ENCODE results near the gene C1orf232.
A peak's percentile ranks its signal among the peaks of the same experiment; 100 is the strongest.

Gene C1orf232

GRCh38 chr1:26132128-26132833 lies 36.5 kb downstream of the C1orf232 start:
- peaks cover 29% of the 10 kb centered on the region for H3K9me3 Mint-ChIP-seq
- no peak for DNase-seq
- peaks cover 16% of the 10 kb centered on the region for H3K4me1 Mint-ChIP-seq
- H3K36me3 Mint-ChIP-seq (ENCODE audit: low read depth) = peaks cover 6% of the 10 kb centered on the region
- TF ChIP-seq, protein P1, sequence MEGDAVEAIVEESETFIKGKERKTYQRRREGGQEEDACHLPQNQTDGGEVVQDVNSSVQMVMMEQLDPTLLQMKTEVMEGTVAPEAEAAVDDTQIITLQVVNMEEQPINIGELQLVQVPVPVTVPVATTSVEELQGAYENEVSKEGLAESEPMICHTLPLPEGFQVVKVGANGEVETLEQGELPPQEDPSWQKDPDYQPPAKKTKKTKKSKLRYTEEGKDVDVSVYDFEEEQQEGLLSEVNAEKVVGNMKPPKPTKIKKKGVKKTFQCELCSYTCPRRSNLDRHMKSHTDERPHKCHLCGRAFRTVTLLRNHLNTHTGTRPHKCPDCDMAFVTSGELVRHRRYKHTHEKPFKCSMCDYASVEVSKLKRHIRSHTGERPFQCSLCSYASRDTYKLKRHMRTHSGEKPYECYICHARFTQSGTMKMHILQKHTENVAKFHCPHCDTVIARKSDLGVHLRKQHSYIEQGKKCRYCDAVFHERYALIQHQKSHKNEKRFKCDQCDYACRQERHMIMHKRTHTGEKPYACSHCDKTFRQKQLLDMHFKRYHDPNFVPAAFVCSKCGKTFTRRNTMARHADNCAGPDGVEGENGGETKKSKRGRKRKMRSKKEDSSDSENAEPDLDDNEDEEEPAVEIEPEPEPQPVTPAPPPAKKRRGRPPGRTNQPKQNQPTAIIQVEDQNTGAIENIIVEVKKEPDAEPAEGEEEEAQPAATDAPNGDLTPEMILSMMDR (IDR thresholded peaks at IDR 0.05) = no peak
- H3K4me3 Mint-ChIP-seq = no peak overlapping the region
- H3K27ac Mint-ChIP-seq = no peak overlapping the region
- H3K27me3 Mint-ChIP-seq (ENCODE audit: low read depth, poor library complexity) = peaks cover 12% of the 10 kb centered on the region

DNA sequence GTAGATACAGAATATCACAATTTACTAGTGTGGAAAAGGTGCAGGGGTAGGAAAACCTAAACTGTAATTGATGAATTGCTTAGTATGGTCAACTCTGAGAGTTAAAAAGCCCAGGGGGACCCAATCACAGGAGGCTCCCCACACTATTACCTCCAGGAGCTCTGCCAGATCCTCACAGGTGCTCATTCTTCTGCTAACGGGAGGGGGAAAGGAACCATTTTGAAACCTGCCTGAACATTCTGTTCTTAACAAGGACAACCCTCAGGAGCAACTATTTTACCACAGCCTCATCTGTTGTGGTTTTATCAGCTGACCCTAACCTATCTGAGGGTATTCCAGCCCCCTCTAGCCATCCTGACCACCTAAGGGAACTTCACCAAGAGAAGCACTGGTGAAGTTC lies 38.1 kb downstream of the C1orf232 start:
- Mint-ChIP-seq H3K9me3 (peaks cover 24% of the 10 kb centered on the region), H3K27me3 (ENCODE audit: low read depth, poor library complexity) (peaks cover 12% of the 10 kb centered on the region), H3K4me3 (no peak overlapping the region), H3K4me1 (peaks cover 27% of the 10 kb centered on the region), H3K27ac (no peak overlapping the region), H3K36me3 (ENCODE audit: low read depth) (peaks cover 6% of the 10 kb centered on the region)
- TF ChIP-seq, protein P1 (IDR thresholded peaks at IDR 0.05) = no peak
- DNase-seq = no peak

GRCh38 chr1:26129778-26130177 lies 39.0 kb downstream of the C1orf232 start:
- TF ChIP-seq, protein P1 (IDR thresholded peaks at IDR 0.05) = no peak
- Mint-ChIP-seq H3K36me3 (ENCODE audit: low read depth) (peaks cover 6% of the 10 kb centered on the region), H3K27me3 (ENCODE audit: low read depth, poor library complexity) (peaks cover 12% of the 10 kb centered on the region), H3K4me1 (peaks cover 29% of the 10 kb centered on the region), H3K27ac (no peak overlapping the region), H3K4me3 (no peak overlapping the region), H3K9me3 (peaks cover 16% of the 10 kb centered on the region)
- DNase-seq = no peak

DNA sequence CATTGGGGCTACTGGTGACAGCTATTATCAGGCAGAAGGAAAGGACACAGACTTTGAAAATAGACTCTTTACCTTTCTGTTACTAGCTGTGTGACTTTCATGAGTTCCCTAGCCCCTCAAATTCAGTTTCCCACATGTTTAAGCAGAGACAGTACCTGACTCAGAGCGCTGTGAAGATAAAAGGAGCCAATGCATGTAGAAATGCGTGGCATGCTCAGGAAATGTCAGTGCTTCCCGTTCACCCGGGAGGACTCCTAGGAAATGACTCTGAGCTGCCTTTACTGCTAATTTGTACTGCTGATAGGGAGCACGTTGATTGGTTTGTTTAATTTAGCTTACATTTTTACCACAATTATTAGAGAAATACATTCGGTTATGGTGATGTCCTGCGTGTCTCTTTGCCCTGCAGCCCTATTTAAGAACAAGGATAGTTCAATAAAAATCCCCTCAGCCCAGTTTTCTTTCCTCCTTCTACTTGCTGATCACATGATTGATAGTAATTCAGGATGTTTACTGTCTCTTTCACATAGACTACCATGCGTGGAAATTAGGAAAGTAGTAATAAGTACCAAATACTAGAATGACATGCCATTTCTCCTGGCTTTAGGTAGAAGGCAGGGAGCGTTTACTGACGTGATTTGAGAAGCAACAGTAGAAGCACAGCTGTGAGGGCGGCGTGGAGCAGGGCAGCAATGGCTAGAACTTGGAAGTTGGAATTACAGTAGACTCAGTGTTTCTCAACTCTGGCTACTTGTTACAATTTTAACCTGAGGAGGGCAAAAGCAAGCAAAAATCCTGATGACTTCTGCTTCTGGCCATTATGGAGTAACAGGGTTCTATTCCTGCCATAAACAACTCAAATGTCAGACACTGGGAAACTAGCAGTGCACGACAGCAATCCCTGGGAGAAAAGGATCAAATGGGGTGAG lies 41.3 kb downstream of the C1orf232 start:
- H3K36me3 Mint-ChIP-seq (ENCODE audit: low read depth) = peaks cover 12% of the 10 kb centered on the region
- no peaks in the 10 kb centered on the region for H3K9me3 Mint-ChIP-seq
- peak overlapping the region; percentile 14 for H3K4me3 Mint-ChIP-seq
- peaks cover 12% of the 10 kb centered on the region for H3K27me3 Mint-ChIP-seq (ENCODE audit: low read depth, poor library complexity)
- H3K27ac Mint-ChIP-seq = peak overlapping the region; percentile 16
- TF ChIP-seq, protein P1 (IDR thresholded peaks at IDR 0.05) = no peak
- DNase-seq = no peak
- H3K4me1 Mint-ChIP-seq = peaks cover 29% of the 10 kb centered on the region

DNA sequence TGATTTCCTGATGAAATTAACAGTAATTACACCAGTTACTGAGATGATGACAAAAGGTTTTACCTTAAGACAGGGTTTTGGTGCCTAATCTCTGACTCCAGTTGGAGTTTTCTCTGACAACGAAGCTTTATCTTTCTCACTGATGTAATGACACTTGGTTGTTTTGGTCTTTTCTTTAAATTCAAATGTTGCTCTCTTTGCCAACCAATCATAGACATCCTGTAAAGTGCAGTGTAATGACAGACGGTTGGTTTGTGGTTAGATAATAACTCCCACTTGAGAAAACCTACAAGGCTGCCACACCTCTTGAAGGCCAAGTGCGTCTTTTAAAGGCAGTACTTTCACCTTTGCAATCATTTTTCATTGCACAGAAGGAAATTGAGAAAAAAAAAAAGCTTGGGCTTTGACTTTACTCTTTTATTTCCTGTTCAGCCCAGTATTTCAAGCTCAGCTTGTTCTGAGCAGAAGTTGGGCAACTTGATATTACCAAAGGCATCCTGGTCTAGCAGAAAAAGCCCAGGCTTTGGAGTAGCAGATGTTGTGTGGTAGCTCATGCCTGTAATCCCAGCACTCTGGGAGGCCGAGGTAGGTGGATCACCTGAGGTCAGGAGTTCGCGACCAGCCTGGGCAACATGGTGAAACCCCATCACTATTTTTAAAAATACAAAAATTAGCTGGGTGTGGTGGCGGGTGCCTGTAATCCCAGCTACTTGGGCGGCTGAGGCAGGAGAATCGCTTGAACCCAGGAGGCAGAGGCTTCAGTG lies 42.3 kb downstream of the C1orf232 start:
- H3K4me1 Mint-ChIP-seq = peaks cover 35% of the 10 kb centered on the region
- TF ChIP-seq, protein P1 (IDR thresholded peaks at IDR 0.05) = no peak
- H3K36me3 Mint-ChIP-seq (ENCODE audit: low read depth) = peaks cover 22% of the 10 kb centered on the region
- H3K27me3 Mint-ChIP-seq (ENCODE audit: low read depth, poor library complexity) = peaks cover 8% of the 10 kb centered on the region
- H3K9me3 Mint-ChIP-seq = no peaks in the 10 kb centered on the region
- no peak overlapping the region for H3K27ac Mint-ChIP-seq
- no peak for DNase-seq
- H3K4me3 Mint-ChIP-seq = no peak overlapping the region

All from nephron progenitor cell (in vitro differentiated cells).